Tibial artery (tissue), 4 donors: ENCODE results near the gene VASN.

ENCODE experiments used
- DNase-seq, 2 donors: peaks; one replicate each; pipeline ENCODE4 v3.0.0-alpha.2; 2019
- H3K27ac ChIP-seq, 2 donors: fragments of 200-600 bp; sonication (generic) in 1 of 2; 1 replicate in 1 of 2; 2 replicates in 1 of 2; pipeline ENCODE4 v1.5.1; 2018 to 2019; ENCODE audit warnings: mild to moderate bottlenecking in 1 of 2
- H3K27me3 ChIP-seq, 2 donors: fragments of 200-600 bp; sonication (generic) in 1 of 2; one replicate each; pipeline versions ENCODE4 v1.5.1 to v1.6.0; 2016 to 2019
- H3K36me3 ChIP-seq, 3 donors: fragments of 200-600 bp; sonication (generic) in 2 of 3; one replicate each; pipeline ENCODE4 v1.5.1; 2016 to 2019; ENCODE audit warnings: mild to moderate bottlenecking in 2 of 3
- H3K4me1 ChIP-seq, 4 donors: fragments of 200-600 bp; sonication (generic) in 2 of 4; 1 replicate in 3 of 4; 2 replicates in 1 of 4; pipeline ENCODE4 v1.5.1; 2016 to 2019
- H3K4me3 ChIP-seq, 2 donors: fragments of 200-600 bp; sonication (generic) in 1 of 2; 1 replicate in 1 of 2; 2 replicates in 1 of 2; pipeline ENCODE4 v1.5.1; 2018 to 2019; ENCODE audit warnings: mild to moderate bottlenecking in 2 of 2
- H3K9me3 ChIP-seq, 3 donors: fragments of 200-600 bp; sonication (generic) in 1 of 3; one replicate each; pipeline ENCODE4 v1.5.1; 2016 to 2019
- CTCF ChIP-seq, 2 experiments: fragments of 200-600 bp in 1 of 2; fragments of 450-650 bp in 1 of 2; IDR thresholded peaks; one replicate each; pipeline ENCODE4 v1.5.1; 2017 to 2019; ENCODE audit warnings: antibody characterized with exemption in 2 of 2, mild to moderate bottlenecking in 1 of 2, moderate library complexity in 1 of 2
- intact Hi-C: fragments of 100-400 bp; cut with DNase I; formaldehyde crosslinking; loops from one replicate; pipeline ENCODE4 v1.15.0; 2023; ENCODE audit warnings: low total_unique reads

Gene VASN

GRCh38 chr16:4372578-4373355 lies 1.1 kb downstream of the VASN start:
- Histone ChIP-seq H3K27ac (peak overlapping the region; percentile 92 to 93), H3K4me1 (peaks cover 9 to 92% (median 69%) of the 10 kb centered on the region in 4 donors), H3K27me3 (no peaks in the 10 kb centered on the region), H3K36me3 (peaks cover 0 to 7% (median 0%) of the 10 kb centered on the region in 3 donors), H3K4me3 (peak overlapping the region; percentile 61 to 97), H3K9me3 (no peaks in the 10 kb centered on the region)
- TF ChIP-seq CTCF (IDR thresholded peaks at IDR 0.05): no peak
- intact Hi-C loops: no loop called here
- DNase-seq: peak; percentile 68 to 88

GRCh38 chr16:4373356-4373908 lies 1.8 kb downstream of the VASN start:
- peak overlapping the region; percentile 61 to 97 for H3K4me3 ChIP-seq
- peak in 1 of 2 donors; percentile 75 for DNase-seq
- intact Hi-C loops: no loop called here
- H3K36me3 ChIP-seq: peaks cover 0 to 12% (median 4%) of the 10 kb centered on the region in 3 donors
- H3K27me3 ChIP-seq: no peaks in the 10 kb centered on the region
- H3K4me1 ChIP-seq: peaks cover 15 to 93% (median 70%) of the 10 kb centered on the region in 4 donors
- H3K9me3 ChIP-seq: no peaks in the 10 kb centered on the region
- no peak for TF ChIP-seq CTCF (IDR thresholded peaks at IDR 0.05)
- H3K27ac ChIP-seq: peak overlapping the region; percentile 92 to 93

- H3K9me3 ChIP-seq: no peaks in the 10 kb centered on the region
- H3K27ac ChIP-seq: peak overlapping the region; percentile 92 to 93
- peaks cover 0 to 13% (median 4%) of the 10 kb centered on the region in 3 donors for H3K36me3 ChIP-seq
- H3K4me3 ChIP-seq: peak overlapping the region; percentile 61 to 97
- no peaks in the 10 kb centered on the region for H3K27me3 ChIP-seq
- TF ChIP-seq CTCF (IDR thresholded peaks at IDR 0.05): no peak
- peak; percentile 94 to 96 for DNase-seq
- peaks cover 18 to 93% (median 70%) of the 10 kb centered on the region in 4 donors for H3K4me1 ChIP-seq
- intact Hi-C loops: no loop called here
These were observed 2.5 kb downstream of the VASN start for GRCh38 chr16:4373909-4374742.

GRCh38 chr16:4375717-4376116 lies 4.1 kb downstream of the VASN start:
- Histone ChIP-seq H3K27ac (peak overlapping the region; percentile 92 to 93), H3K9me3 (no peaks in the 10 kb centered on the region), H3K36me3 (peaks cover 0 to 18% (median 9%) of the 10 kb centered on the region in 3 donors), H3K27me3 (no peaks in the 10 kb centered on the region), H3K4me3 (peak overlapping the region; percentile 61 to 97), H3K4me1 (peaks cover 16 to 93% (median 69%) of the 10 kb centered on the region in 4 donors)
- no peak for TF ChIP-seq CTCF (IDR thresholded peaks at IDR 0.05)
- peak in 1 of 2 donors; percentile 89 for DNase-seq
- intact Hi-C loops: no loop called here

- DNase-seq: peak; percentile 92 to 98
- Histone ChIP-seq H3K36me3 (peaks cover under 1 to 23% (median 15%) of the 10 kb centered on the region in 3 donors), H3K4me3 (peak overlapping the region; percentile 61 to 97), H3K27me3 (no peaks in the 10 kb centered on the region), H3K4me1 (peaks cover 13 to 93% (median 69%) of the 10 kb centered on the region in 4 donors), H3K27ac (peak overlapping the region; percentile 92 to 93), H3K9me3 (no peaks in the 10 kb centered on the region)
- intact Hi-C loops: no loop called here
- no peak for TF ChIP-seq CTCF (IDR thresholded peaks at IDR 0.05)
These were observed 4.7 kb downstream of the VASN start for GRCh38 chr16:4376126-4376892.
